Measurements from ENCODE around the gene ZDHHC16.
"Not testable (repeated sequence)": the region's sequence is repeated elsewhere in the genome, so short reads cannot be mapped to it uniquely, and the experiment has no call there.

ZDHHC16 gene

DNA sequence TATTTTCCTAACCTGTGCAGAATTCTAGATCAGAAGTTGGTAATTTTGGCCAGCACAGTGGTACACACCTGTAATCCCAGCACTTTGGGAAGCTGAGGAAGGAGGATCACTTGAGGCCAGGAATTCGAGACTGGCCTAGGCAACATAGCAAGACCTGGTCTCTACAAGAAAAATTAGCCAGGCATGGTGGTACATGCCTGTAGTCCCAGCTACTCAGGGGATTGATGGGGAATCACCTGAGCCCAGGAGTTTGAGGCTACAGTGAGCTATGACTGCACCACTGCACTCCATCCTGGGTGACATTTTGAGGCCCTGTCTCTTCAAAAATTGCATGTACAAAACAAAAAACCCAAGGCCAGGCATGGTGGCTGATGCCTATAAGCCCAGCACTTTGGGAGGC is 11.4 kb upstream of the ZDHHC16 start:
- no peak for DNase-seq (ENCODE audit: low read depth in 3 of 3)

DNA sequence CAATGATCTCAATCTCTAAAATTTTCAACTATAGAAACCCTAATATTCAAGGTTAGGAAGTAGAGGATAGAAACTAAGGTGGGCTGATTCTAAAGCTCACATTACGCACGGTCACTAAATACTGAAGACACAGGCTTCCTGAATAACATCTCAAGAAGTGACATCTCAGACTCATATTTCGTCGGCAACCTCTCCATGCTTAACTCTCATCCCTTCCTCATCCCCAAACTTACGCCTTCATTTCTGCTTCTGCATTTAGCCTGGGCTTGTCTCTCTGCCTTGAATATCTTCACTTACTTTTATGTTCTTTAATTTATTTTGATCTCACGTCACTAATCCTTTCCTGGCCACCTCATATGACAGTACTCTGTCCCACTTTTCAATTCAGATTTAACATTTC is 10.8 kb upstream of the ZDHHC16 start:
- DNase-seq (ENCODE audit: low read depth in 3 of 3): no peak

DNA sequence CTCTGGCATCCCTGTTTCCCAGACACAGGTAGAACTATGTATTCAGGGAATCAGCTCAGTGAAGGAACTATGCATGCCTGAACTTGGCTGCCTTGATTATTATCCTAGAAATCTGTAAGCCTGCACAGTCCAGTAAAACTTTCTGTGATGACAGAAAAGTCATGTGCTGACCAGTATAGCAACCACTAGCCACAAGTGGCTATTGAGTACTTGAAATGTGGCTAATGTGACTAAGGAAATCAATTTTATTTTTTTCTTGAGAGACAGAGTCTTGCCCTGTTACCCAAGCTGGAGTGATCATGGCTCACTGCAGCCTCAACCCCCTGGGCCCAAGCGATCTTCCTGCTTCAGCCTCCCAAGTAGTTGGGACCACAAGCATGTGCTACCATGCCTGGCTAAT is 3.7 kb upstream of the ZDHHC16 start:
- no peak for DNase-seq (ENCODE audit: low read depth in 3 of 3)

DNA sequence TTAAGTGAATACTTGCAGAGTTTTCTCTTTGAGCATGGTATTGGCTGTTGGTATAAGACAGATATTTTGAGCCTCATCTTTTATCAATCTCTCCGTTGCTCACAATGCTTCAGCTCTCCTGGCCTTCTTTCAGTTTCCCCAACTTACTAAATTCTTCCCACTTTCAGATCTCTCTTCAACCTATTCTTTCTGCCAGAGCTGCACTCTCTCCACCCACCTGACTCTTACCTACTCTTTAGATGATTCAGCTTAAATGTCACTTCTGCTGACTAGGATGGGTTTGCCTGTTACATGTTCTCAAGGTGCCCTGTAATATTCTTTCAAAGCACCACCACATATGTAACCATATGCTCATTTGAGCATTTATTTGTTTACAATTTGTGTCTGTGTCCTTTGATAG is 1.8 kb upstream of the ZDHHC16 start:
- DNase-seq (ENCODE audit: low read depth in 3 of 3): no peak

DNA sequence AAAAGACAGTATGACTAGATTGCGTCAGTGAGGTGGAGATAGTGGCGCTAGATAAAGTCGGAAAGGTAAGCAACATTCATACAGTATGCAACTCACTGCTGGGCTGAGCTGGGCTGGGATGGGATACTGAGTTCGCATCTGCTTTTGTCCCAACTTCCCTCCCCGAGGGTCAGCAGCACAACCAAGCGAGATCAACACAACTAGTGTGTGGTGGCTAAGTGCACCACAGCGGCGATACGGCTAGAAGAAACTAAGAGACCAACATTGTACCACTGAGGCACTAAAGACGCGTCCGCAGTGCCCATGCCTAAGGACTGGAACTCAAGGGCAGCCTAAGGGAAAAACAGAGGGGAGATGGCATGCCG is 636 bp upstream of the ZDHHC16 start:
- no peak for DNase-seq (ENCODE audit: low read depth in 3 of 3)

DNA sequence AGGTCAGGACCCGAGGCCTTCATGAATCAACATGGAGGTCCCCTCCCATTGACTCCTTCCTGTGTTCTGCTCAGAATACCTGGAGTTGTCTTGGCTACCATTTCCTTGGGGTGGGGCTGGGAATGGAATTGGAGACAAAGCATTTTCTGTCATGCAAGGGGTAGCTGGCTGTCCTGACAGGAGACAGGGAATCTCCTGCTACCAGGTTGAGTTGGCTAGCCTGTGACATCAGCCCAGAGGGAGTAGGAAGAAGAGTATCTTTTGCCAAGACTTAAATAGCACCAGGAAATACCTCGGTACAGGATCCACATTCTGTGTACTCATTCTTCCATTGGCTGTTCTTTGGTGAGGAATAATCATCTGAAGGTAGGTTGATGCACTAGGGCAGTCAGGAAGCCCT is 4.9 kb downstream of the ZDHHC16 start:
- no peak for DNase-seq (ENCODE audit: low read depth in 3 of 3)

DNA sequence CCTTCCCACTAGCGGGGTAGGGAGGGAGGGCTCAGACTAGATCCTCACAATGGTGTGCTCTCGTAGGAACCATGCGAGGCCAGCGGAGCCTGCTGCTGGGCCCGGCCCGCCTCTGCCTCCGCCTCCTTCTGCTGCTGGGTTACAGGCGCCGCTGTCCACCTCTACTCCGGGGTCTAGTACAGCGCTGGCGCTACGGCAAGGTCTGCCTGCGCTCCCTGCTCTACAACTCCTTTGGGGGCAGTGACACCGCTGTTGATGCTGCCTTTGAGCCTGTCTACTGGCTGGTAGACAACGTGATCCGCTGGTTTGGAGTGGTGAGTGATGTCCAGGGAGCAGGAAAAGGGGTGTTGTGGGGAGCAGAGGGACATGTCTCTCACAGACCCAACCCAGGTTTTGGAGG is 5.6 kb downstream of the ZDHHC16 start:
- no peak for DNase-seq (ENCODE audit: low read depth in 3 of 3)

DNA sequence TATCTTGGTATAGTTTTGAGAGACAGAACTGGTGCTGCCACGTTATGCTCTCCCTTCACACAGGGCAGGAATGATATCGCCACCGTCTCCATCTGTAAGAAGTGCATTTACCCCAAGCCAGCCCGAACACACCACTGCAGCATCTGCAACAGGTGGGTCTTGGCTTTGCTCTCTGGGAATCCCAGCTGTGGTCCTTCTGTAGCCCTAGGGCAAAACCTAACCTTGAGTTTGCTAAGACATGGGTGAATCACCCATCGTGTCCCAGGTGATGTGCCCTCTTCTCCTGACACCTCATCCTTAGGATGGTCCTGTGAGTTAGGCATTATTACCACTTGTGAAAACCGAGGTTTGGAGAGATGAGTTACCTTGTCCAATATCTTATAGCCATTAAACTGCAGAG is 6.4 kb downstream of the ZDHHC16 start:
- no peak for DNase-seq (ENCODE audit: low read depth in 3 of 3)

DNA sequence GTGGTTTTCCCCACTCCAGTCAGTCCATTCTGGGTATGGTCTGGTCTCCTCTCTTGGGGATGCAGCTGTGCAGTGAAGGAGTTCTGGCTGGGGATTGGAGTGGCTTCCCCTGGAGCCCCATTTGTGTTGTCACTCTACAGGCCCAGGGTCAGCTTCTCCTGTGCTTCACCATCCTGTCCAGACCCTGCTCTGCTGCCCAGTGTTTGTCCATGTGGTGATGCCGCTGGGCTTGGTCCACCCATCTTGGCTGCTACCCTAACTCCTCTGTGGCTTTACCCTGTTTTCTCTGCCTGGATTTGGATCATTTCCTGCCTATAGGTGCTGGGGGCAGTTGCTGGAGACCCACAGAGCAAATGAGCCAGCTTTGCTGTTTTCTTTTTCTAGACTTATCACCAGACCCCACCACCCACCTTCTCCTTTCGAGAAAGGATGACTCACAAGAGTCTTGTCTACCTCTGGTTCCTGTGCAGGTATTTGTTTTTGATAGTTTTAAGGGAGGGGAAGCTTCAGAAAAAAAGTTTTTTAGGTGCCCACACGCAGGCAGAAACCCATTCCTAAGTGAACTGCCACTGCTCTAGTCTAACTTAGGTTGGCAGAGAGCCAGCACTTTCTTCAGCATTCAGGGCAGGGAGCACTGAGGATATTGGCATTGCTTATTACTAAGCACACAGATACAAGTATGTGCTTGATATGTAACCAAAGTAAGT is 8.5 kb downstream of the ZDHHC16 start:
- DNase-seq (ENCODE audit: low read depth in 3 of 3): no peak

DNA sequence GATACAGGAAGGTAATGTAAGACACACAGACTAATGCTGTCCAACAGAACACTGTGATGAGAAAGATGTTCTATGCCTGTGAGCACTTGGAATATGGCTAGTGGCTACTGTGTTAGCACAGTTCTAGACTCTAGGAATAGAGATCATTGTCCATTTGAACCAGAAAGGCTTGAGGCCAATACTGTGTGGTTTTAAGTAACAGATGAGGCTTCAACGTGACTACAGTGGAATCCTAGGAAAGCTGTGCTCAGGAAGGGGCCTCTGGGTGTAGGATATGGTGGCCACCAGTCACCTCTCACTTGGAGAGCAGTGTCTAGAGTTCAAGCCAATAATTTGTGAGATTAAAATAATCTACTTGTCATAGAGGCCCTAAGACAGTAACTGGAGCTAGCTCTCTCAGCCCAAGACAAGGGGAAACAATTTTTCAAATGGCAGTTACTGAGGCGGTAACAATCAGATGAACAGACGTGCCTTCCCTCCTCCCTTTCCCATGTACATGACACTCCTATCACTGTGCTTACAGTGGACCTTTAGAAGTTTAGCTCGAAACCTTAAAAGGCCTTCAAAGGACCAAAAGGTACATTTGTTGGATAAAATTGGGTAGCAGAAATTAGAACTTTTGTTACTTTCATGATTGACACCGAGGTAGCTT is 10.2 kb downstream of the ZDHHC16 start:
- no peak for DNase-seq (ENCODE audit: low read depth in 3 of 3)

DNA sequence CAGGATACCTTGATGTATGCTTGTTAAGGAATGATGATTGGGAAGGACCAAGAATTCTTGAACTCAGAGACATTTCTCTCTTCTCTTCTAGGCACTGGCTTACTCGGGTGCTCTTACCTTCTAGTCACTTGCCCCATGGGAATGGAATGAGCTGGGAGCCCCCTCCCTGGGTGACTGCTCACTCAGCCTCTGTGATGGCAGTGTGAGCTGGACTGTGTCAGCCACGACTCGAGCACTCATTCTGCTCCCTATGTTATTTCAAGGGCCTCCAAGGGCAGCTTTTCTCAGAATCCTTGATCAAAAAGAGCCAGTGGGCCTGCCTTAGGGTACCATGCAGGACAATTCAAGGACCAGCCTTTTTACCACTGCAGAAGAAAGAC is 10.7 kb downstream of the ZDHHC16 start:
- DNase-seq (ENCODE audit: low read depth in 3 of 3): no peak

DNA sequence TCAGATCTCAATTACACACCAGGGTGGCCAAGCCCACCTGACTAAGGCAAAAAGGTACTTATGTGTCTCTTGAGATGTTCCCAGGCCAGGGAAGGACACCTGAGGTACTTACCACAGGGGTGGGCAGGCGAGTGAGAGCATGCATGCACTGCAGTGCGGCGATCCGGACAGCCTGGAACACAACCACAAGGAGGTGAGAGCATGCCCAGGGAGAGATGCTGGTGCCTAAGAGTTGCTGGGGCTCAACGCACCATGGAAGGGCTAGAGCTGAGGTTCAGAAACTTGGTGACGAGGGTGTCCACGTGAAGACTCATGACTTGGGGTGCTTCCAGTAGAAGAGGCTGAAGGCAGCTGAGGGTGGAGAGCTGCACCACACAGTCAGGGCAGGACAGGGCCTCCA is 13.1 kb downstream of the ZDHHC16 start:
- no peak for DNase-seq (ENCODE audit: low read depth in 3 of 3)

DNA sequence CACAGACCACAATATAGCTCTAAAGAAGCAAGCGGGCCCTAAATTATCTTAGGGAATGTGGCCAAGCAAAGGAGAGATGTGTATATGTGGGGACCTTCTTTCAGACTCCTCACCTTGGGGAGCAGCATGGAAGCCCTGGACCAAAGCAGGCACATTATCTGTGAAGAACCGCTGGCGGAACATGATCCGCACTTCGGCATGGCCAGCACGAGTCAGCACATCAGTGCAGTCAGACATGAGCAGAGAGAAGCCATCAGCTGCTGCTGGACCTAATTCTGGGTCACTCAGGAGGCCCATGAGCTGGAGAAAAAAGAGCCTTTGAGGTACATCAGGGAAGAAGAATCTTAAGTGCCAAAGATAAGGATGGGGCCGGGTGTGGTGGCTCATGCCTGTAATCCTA is 14.0 kb downstream of the ZDHHC16 start:
- no peak for DNase-seq (ENCODE audit: low read depth in 3 of 3)

DNA sequence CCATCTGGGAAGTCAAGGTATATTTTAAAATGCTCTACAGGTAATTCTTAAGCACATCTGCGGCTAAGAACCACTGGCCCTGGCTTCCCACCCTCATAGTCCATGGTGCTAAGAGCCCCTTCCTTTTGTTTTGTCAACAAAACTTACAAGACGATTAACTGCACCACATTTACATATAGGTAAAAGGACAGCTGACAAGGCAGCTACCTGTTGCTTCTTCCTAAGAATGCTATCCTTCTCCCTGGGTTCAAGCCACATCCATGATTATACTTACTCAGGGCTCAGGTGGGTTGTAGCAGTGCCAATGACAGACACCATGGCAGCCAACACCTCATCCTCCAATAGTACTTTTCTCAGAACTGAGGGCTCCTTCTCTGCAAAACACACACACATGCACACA is 16.3 kb downstream of the ZDHHC16 start:
- DNase-seq (ENCODE audit: low read depth in 3 of 3): no peak

DNA sequence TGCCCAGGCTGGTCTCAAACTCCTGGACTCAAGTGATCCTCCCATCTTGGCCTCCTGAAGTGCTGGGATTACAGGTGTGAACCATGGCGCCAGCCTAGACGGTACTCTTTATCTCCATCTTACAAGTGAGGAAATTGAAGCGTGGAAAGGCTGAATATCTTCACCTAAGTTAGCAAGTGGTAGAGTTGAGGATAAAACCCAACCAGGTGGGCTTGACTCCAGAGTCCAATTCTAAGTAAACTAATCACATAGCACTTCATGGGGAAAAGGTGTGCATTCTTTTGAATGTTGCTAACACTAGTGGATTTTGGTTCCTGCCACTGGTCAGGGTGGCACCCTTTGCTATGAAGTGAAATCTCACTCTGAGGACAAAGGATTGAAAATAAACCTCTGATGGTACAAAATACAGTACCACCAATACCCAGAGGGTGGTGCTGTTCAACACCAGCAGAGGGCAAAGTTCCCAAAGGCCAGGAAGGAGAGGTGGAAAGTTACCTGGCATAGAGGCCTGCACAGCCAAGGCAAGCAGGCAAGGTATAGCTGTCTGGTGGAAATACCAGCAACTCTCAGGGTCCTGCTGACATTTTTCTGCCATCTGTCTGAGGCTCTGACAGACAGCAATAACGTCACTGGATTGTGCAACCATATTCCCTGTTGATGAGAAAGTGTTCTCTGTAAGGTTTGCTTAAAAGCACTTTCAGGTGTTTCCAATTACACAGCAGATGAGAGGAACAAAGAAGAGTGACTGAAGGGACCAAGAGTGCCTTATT is 17.6 kb downstream of the ZDHHC16 start:
- DNase-seq (ENCODE audit: low read depth in 3 of 3): no peak

DNA sequence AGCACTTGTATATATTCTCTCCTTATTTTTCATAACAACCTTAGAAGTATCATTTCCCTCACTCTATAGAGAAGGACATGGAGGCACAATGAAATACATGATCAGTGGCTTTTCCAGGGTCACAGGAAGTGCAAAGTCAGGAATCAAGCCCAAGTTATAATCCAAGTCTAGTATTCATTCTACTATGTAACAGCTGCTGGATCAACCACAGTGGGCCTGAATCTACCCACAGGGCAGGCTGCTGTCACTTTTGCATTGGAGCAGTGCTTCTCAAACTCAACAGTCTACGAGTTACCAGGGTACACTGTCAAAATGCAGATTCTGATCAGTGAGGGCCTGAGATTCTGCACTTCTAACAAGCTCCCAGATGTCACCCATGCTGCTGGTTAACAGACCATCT is 18.3 kb downstream of the ZDHHC16 start:
- DNase-seq (ENCODE audit: low read depth in 3 of 3): no peak

DNA sequence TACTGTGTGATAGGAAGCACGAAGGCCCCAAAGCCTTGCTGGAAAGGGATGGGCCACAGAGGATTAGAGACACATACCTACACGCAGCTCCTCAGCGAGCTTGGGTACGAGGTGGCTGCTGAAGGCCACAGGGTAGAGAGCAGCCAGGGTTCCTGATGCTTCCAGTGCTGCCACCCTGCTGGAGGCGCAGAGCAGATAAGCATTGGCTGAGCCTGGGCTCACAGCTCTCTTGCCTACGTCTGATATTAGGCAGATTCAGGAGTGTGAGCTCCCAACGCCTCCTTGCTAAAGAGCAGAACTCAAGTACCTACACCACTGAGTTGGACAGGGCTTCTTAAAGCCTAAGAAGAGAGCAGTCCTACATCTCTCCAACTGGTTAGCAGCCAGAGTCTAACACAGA is 20.0 kb downstream of the ZDHHC16 start:
- DNase-seq (ENCODE audit: low read depth in 3 of 3): no peak

DNA sequence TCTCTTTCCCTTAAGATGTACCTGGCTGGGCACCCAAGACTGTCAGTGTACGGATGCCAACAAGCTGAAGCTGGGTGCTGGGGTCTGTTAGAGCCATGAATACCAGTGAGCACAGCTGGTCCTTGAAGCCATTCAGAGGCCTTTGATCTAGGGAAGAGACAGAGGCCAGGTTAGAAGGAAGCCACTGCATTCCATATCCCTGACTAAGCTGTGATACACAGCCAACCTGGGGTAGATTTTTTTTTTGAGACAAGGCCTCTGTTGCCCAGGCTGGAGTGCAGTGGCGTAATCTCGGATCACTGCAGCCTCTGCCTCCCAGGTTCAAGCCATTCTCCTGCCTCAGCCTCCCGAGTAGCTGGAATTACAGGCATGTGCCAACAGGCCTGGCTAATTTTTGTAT is 20.8 kb downstream of the ZDHHC16 start:
- DNase-seq (ENCODE audit: low read depth in 3 of 3): no peak

DNA sequence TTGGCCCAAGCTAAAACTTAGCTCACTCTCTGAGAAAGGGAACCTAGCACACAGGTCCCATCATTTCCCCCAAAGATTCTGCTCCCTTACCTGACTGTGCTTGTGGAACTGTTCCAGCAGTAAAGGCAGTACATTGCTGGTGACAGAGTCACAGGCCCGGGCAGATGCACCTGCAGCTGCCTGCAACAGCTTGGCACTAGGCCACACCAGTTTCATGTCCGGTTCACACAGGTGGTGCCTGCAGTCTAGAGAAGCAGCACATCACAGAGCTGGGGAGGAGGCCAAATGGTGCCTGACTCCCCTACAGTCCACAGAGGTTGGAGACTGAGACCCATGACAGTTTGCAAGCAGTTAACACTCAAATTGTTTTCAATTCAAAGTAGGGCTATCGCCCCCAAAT is 22.2 kb downstream of the ZDHHC16 start:
- DNase-seq (ENCODE audit: low read depth in 3 of 3): no peak

DNA sequence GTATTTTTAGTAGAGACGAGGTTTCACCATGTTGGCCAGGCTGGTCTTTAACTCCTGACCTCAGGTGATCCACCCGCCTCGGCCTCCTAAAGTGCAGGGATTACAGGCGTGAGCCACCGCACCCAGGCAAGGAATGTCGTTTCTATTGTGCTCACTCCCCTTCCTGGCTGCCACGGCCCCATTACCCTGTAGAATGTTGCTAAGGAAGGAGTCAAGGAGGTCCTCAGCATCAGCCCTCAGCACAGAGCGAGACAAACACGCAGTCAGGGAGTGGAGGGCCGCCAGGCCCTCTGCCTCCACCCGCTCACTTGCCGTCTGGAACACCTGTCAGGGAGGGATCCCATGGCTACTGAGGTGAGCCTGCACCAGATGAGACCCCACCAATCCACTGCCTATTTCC is 22.8 kb downstream of the ZDHHC16 start:
- not testable (repeated sequence) for DNase-seq (ENCODE audit: low read depth in 3 of 3)

DNA sequence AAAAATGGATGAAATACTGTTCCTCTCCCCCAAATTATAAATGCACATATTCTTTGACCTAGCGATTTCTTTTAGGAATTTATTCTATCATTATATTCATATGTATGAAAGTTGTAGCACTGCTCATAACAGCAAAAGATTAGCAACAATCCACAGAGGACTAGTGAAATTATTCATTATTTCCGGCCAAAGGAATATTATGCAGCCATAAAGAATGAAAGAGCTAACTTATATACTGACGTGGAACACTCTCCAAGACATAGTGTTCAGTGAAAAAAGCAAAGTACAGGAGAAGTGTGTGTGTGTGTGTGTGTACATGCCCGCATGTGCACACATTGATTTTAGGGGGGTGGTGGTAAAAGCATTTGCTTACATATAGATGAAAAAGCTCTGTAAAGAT is 28.9 kb downstream of the ZDHHC16 start:
- no peak for DNase-seq (ENCODE audit: low read depth in 3 of 3)

DNA sequence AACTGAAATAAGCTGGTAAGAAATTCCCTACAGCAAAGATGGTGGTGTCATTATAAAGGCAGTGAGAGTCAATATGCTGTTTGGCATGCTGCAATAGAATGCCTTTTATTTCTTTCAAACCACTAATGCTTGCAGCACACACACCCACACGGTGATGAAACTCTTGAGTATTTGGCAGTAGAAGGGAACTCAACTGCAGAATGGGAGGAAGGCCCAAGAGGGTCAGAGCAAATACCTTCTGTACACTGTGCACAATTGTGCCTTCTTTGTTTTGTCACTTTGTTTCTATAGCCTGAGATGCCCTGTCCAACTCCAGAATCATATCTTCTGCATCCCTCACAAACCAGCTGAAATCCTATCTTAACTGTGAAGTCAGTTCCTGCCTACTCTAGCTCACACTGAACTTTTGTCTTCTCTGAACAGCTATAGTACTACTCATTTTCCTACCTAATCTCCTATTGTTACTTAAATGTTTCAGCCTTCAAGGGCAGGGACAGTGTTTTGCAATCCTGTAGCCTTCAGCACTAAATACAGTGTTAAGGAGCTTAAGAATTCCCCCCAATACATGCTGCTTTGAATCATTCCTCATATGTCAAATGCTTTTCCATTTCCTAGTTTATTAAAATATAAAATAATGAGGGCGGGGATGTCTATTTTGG is 30.1 kb downstream of the ZDHHC16 start:
- no peak for DNase-seq (ENCODE audit: low read depth in 3 of 3)

DNA sequence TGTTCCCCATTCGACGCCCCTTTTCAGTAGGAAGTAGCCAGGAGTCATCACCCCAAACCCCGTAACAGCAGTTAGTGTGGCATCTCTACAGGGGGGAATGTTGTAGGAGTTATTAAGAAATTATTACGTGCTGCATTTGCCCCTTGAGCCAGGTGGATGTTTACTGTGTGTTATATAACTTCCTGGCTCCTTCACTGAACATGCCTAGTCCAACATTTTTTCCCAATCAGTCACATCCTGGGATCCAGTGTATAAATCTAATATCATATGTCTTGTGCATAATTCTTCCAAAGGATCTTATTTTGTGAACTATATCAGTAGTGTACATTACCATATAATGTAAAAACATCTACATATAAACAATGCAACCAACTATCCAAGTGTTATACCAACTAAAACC is 33.4 kb downstream of the ZDHHC16 start:
- not testable (repeated sequence) for DNase-seq (ENCODE audit: low read depth in 3 of 3)

Measured in stimulated activated CD4-positive, alpha-beta T cell treated with anti-CD3 and anti-CD28 coated beads, TNF-alpha, amount 100 ng/mL, for 48 hours (primary cell).